Esophagus (tissue), 2 donors: ENCODE data around the gene OR2A42. TPM values are rescaled to one million over a fixed set of nuclear protein-coding genes. Genes with fewer than 3 reads are reported as not detected.
"Not testable (repeated sequence)": the region's sequence is repeated elsewhere in the genome, so short reads cannot be mapped to it uniquely, and the experiment has no call there.

Experiments used
- H3K27ac ChIP-seq, 2 donors: one replicate each; pipeline ENCODE4 v1.5.1; 2013; ENCODE audit warnings: low read depth in 2 of 2, mild to moderate bottlenecking in 2 of 2, inconsistent platforms in 1 of 2, low read length in 1 of 2, moderate library complexity in 1 of 2
- H3K27me3 ChIP-seq, 2 donors: one replicate each; pipeline ENCODE4 v1.6.1; 2013; ENCODE audit warnings: low read length in 2 of 2, control low read depth in 1 of 2, mild to moderate bottlenecking in 1 of 2; ENCODE audit not compliant: insufficient read depth in 2 of 2, control insufficient read depth in 1 of 2
- H3K36me3 ChIP-seq, 2 donors: one replicate each; pipeline ENCODE4 v1.6.1; 2013; ENCODE audit warnings: low read length in 1 of 2; ENCODE audit not compliant: control insufficient read depth in 2 of 2, insufficient read depth in 2 of 2
- H3K4me1 ChIP-seq, 2 donors: one replicate each; pipeline ENCODE4 v1.6.1; 2013; ENCODE audit warnings: low read length in 1 of 2; ENCODE audit not compliant: control insufficient read depth in 2 of 2, insufficient read depth in 2 of 2
- H3K4me3 ChIP-seq, 2 donors: one replicate each; pipeline ENCODE4 v1.5.1; 2013; ENCODE audit warnings: low read length in 2 of 2, mild to moderate bottlenecking in 2 of 2, low read depth in 1 of 2, moderate library complexity in 1 of 2
- H3K9me3 ChIP-seq, 2 donors: one replicate each; pipeline ENCODE4 v1.6.1; 2013; ENCODE audit warnings: mild to moderate bottlenecking in 2 of 2, low read depth in 1 of 2, low read length in 1 of 2, moderate library complexity in 1 of 2; ENCODE audit not compliant: control insufficient read depth in 2 of 2, insufficient read depth in 1 of 2
- WGBS, 2 donors: extraction: QIAGEN DNeasy Blood & Tissue Kit; methylation state at CpG; one replicate each; pipeline ENCODE4 v1.1.7; 2013; 5-methylcytosine and 5-hydroxymethylcytosine counted together
- polyA plus RNA-seq, 2 donors: library from polyadenylated mRNA; stranded (reverse); fragments of 200-250 nt; gene quantifications; one replicate each; pipeline ENCODE4 v1.2.3, GENCODE V29; 2013
- donor health status: healthy with polysubstance abuse.
- donor health status: Bipolar disorder and iron deficiency.

The OR2A42 gene
- polyA plus RNA-seq, 2 donors = 0.02 TPM; not detected in 1

- H3K27me3 ChIP-seq = not testable (repeated sequence)
Observed at GRCh38 chr7:144228810-144229209, 10.6 kb downstream of the OR2A42 start.

DNA sequence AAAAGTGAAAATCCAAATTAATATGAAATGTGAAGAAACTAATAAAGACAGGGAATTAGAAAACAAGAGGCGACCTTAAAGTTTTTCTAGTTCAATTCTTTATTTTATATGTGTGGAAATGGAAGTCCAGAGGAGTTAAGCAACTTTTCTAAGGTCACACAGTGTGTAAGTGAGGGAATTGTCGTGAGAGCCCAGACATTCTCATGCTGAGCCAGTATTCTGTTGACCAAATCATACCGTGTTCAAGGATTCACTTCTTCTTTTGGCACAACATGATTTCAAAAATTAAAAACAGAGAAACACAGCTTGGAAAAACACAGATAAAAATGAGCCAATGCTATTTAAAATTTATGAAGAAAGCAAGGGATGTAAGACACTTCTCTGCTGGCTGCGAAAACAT, 12.5 kb downstream of the OR2A42 start:
- not testable (repeated sequence) for H3K27ac ChIP-seq, H3K4me1 ChIP-seq, H3K4me3 ChIP-seq, H3K36me3 ChIP-seq, H3K27me3 ChIP-seq, H3K9me3 ChIP-seq
- WGBS, 2 donors = 80 to 84% methylated on average over 3 of the region's 4 CpGs

More at GRCh38 chr7:144228810-144229209, 10.6 kb downstream of the OR2A42 start:
- H3K9me3 ChIP-seq, H3K36me3 ChIP-seq, H3K4me1 ChIP-seq, H3K27ac ChIP-seq, H3K4me3 ChIP-seq: not testable (repeated sequence)
- WGBS, 2 donors = 83% methylated on average over 1 of the region's 3 CpGs

- not testable (repeated sequence) for H3K4me3 ChIP-seq, H3K27me3 ChIP-seq, H3K9me3 ChIP-seq, H3K4me1 ChIP-seq, H3K36me3 ChIP-seq, H3K27ac ChIP-seq
Observed at GRCh38 chr7:144223675-144224074, 15.7 kb downstream of the OR2A42 start.

DNA sequence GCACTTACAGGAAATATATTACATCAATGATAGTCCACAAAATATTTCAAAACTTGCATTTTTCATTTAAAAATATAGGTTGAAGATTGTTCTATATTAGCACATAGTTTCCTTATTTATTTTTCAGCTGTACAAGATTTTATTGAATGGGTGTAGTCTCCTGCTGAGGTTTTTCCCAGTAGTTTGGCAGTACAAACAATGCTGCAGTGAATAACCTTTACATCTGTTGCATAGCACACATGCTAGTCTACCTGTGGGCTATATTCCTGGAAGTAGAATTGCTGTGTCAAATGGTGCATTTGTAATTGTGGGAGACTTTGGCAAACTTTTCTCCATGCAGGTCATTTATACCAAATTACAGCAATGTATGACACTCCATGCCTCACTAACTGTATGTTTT, 18.9 kb downstream of the OR2A42 start:
- H3K4me1 ChIP-seq, H3K27me3 ChIP-seq, H3K36me3 ChIP-seq, H3K27ac ChIP-seq, H3K4me3 ChIP-seq, H3K9me3 ChIP-seq: not testable (repeated sequence)

DNA sequence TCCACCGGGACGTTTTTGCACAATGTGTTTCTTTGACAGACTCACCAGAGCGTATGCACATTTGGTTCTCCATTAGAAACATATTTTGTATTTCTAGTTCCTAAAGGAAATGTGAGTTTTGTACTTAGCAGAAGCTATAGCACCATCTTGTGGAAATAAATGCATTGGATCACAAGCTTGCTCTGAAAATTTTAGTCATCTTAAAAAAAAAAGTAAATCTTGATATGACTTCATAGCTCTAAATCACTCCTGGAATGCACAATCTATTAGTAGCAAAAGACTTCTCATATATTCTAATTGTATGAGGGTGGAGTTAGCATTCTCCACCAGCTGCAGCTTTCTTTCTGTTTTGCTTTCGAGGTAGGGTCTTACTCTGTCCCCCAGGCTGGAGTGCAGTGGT, 20.3 kb downstream of the OR2A42 start:
- H3K4me1 ChIP-seq, H3K4me3 ChIP-seq, H3K27ac ChIP-seq, H3K36me3 ChIP-seq, H3K9me3 ChIP-seq, H3K27me3 ChIP-seq: not testable (repeated sequence)
- WGBS, 2 donors = no CpG with 5 or more reads among the region's 4 CpGs

DNA sequence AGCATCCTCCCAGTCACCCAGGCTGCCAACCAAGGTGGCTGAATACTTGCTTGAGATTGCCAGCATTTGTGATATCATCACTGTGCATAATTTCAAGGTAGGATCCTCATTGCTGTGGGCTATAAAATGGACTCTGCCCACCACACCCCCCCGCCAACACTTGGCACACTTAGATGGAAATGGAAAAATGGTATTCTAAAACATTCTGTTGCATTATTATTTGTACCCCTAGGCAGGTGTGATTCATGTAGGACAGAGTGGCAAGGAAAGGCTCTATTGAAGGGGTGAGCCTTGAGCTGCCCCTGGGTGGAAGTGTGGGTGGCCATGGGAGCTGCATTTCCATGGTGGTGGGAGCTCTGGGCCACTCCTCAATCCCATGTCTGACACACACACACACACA, 20.8 kb downstream of the OR2A42 start:
- not testable (repeated sequence) for H3K9me3 ChIP-seq, H3K4me1 ChIP-seq, H3K27ac ChIP-seq, H3K36me3 ChIP-seq, H3K27me3 ChIP-seq, H3K4me3 ChIP-seq
- WGBS, 2 donors = 97 to 100% methylated on average over 1 of the region's 1 CpG

DNA sequence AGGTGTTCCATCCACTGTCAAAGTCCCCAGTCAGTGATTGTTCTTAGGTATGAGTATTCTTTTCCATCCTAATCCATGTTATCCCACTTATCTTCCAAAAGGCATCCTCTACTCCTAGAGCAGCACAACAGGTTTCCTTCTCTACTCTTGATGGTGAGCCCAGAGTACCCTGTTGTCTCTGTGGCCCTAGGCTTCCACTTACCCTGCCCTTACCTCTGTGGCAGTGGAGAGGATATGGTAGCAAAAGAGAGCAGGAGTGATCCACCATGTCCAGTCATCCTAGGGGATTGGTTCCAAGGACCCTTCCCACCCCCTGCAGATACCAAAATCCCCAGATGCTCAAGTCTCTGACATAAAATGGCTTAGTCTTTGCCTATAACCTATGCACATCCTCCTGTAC, 22.2 kb downstream of the OR2A42 start:
- not testable (repeated sequence) for H3K36me3 ChIP-seq, H3K4me3 ChIP-seq, H3K4me1 ChIP-seq, H3K27me3 ChIP-seq, H3K9me3 ChIP-seq, H3K27ac ChIP-seq

GRCh38 chr7:144205306-144205705, 34.1 kb downstream of the OR2A42 start:
- H3K9me3 ChIP-seq, H3K27me3 ChIP-seq, H3K27ac ChIP-seq, H3K4me3 ChIP-seq, H3K36me3 ChIP-seq, H3K4me1 ChIP-seq: not testable (repeated sequence)
- no CpG with 5 or more reads among the region's 5 CpGs for WGBS, 2 donors

- H3K27ac ChIP-seq, H3K36me3 ChIP-seq, H3K4me3 ChIP-seq, H3K4me1 ChIP-seq, H3K27me3 ChIP-seq, H3K9me3 ChIP-seq: not testable (repeated sequence)
- no CpG with 5 or more reads among the region's 3 CpGs for WGBS, 2 donors
Observed at GRCh38 chr7:144203086-144203485, 36.3 kb downstream of the OR2A42 start.

DNA sequence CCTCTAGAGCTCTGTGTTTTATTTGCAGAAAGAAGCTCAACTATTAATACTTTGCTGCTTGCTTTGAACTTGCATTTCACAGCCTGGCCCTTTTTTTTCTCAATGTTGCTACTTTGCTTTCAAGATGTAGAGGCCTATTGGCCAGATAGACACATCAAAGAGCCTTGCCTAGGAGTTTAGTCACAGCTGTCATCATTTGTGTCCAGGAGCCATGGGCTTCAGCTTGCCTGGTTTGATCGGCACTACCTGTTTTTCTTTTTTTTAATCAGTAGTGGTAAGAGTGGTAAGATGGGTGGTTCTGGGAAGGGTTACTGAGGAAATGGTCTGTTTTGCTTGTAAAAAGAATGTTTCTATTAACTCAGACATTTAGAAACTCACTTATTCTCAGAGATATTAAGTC, 37.4 kb downstream of the OR2A42 start:
- not testable (repeated sequence) for H3K4me1 ChIP-seq, H3K27ac ChIP-seq, H3K9me3 ChIP-seq, H3K36me3 ChIP-seq, H3K27me3 ChIP-seq, H3K4me3 ChIP-seq
- no CpG with 5 or more reads among the region's 1 CpG for WGBS, 2 donors

GRCh38 chr7:144198934-144199333, 40.5 kb downstream of the OR2A42 start:
- H3K9me3 ChIP-seq, H3K27me3 ChIP-seq, H3K27ac ChIP-seq, H3K4me1 ChIP-seq, H3K36me3 ChIP-seq, H3K4me3 ChIP-seq: not testable (repeated sequence)
- WGBS, 2 donors = 59 to 83% methylated on average over 2 to 3 of the region's 4 CpGs
